CD14-positive monocyte (primary cell): ENCODE data around the gene TEC. TPM values are rescaled to one million over a fixed set of nuclear protein-coding genes. Genes with fewer than 3 reads are reported as not detected.

Experiments used
- DNase-seq, 3 donors: peaks; one replicate each; pipeline ENCODE4 v3.0.0-alpha.2; 2011 to 2022
- H2AFZ ChIP-seq: 2 replicates; pipeline ENCODE4 v1.6.0; 2012; ENCODE audit warnings: mild to moderate bottlenecking, low read depth, low read length, inconsistent platforms; ENCODE audit not compliant: insufficient read depth, poor library complexity, severe bottlenecking
- H3K27ac ChIP-seq, 2 donors: 1 replicate in 1 of 2; 2 replicates in 1 of 2; pipeline ENCODE4 v1.5.1; 2012 to 2013; ENCODE audit warnings: low read length in 2 of 2, control low read depth in 1 of 2, inconsistent platforms in 1 of 2, low read depth in 1 of 2, mild to moderate bottlenecking in 1 of 2
- H3K27me3 ChIP-seq, 2 donors: one replicate each; pipeline versions ENCODE4 v1.6.0 to v1.6.1; 2011 to 2013; ENCODE audit warnings: low read length in 2 of 2; ENCODE audit not compliant: control insufficient read depth in 2 of 2, insufficient read depth in 2 of 2
- H3K36me3 ChIP-seq, 2 donors: replicated peaks in 1 of 2; 1 replicate in 1 of 2; 2 replicates in 1 of 2; pipeline versions ENCODE4 v1.5.1 to v1.6.1; 2012 to 2013; ENCODE audit warnings: low read length in 2 of 2, control low read depth in 1 of 2, inconsistent platforms in 1 of 2, mild to moderate bottlenecking in 1 of 2; ENCODE audit not compliant: insufficient read depth in 2 of 2, control insufficient read depth in 1 of 2
- H3K4me1 ChIP-seq, 2 donors: 1 replicate in 1 of 2; 2 replicates in 1 of 2; pipeline versions ENCODE4 v1.5.1 to v1.6.1; 2012 to 2013; ENCODE audit warnings: low read length in 2 of 2, control low read depth in 1 of 2, inconsistent platforms in 1 of 2, mild to moderate bottlenecking in 1 of 2, moderate library complexity in 1 of 2; ENCODE audit not compliant: insufficient read depth in 2 of 2, control insufficient read depth in 1 of 2
- H3K4me2 ChIP-seq: replicated peaks from 2 replicates; pipeline ENCODE3; 2012; ENCODE audit warnings: low read length, moderate library complexity, mild to moderate bottlenecking; ENCODE audit not compliant: poor library complexity, severe bottlenecking; ENCODE audit errors: extremely low read depth
- H3K4me3 ChIP-seq, 3 experiments: fragments of 200-600 bp in 1 of 3; sonication (generic) in 1 of 3; replicated peaks in 1 of 3; 1 replicate in 2 of 3; 2 replicates in 1 of 3; pipeline ENCODE4 v1.5.1; 2011 to 2013; ENCODE audit warnings: low read length in 3 of 3, mild to moderate bottlenecking in 3 of 3, control low read depth in 2 of 3, low read depth in 2 of 3, inconsistent platforms in 1 of 3, moderate library complexity in 1 of 3
- H3K79me2 ChIP-seq: 2 replicates; pipeline ENCODE4 v1.6.0; 2012; ENCODE audit warnings: mild to moderate bottlenecking, control low read depth, inconsistent platforms, low read length, moderate library complexity; ENCODE audit not compliant: insufficient read depth
- H3K9ac ChIP-seq: 2 replicates; pipeline ENCODE4 v1.6.0; 2017; ENCODE audit warnings: low read length, mild to moderate bottlenecking; ENCODE audit not compliant: insufficient read depth, poor library complexity, severe bottlenecking
- H3K9me3 ChIP-seq, 2 donors: replicated peaks in 1 of 2; 1 replicate in 1 of 2; 2 replicates in 1 of 2; pipeline versions ENCODE4 v1.5.1 to v1.6.1; 2012 to 2013; ENCODE audit warnings: low read length in 2 of 2, control low read depth in 1 of 2; ENCODE audit not compliant: control insufficient read depth in 1 of 2, insufficient read depth in 1 of 2
- H4K20me1 ChIP-seq: 2 replicates; pipeline ENCODE4 v1.6.0; 2012; ENCODE audit warnings: mild to moderate bottlenecking, low read length, control low read depth, moderate library complexity; ENCODE audit not compliant: insufficient read depth
- H3K27ac Mint-ChIP-seq, 7 donors: one replicate each; pipeline ENCODE4 v1.8.0; 2020; ENCODE audit warnings: mild to moderate bottlenecking in 7 of 7, mixed read lengths in 7 of 7, moderate library complexity in 6 of 7, inconsistent platforms in 2 of 7
- H3K27me3 Mint-ChIP-seq, 3 donors: one replicate each; pipeline ENCODE4 v1.8.0; 2021 to 2022; ENCODE audit warnings: low read depth in 3 of 3, mild to moderate bottlenecking in 3 of 3, mixed read lengths in 3 of 3, moderate library complexity in 3 of 3, inconsistent platforms in 1 of 3
- H3K36me3 Mint-ChIP-seq, 2 donors: one replicate each; pipeline ENCODE4 v1.8.0; 2020; ENCODE audit warnings: mixed read lengths in 2 of 2, inconsistent platforms in 1 of 2, mild to moderate bottlenecking in 1 of 2
- H3K4me1 Mint-ChIP-seq: one replicate; pipeline ENCODE4 v1.8.0; 2020; ENCODE audit warnings: mild to moderate bottlenecking, mixed read lengths
- H3K4me3 Mint-ChIP-seq, 2 donors: one replicate each; pipeline ENCODE4 v1.8.0; 2020; ENCODE audit warnings: mild to moderate bottlenecking in 2 of 2, mixed read lengths in 2 of 2, moderate library complexity in 1 of 2
- H3K9me3 Mint-ChIP-seq, 7 donors: one replicate each; pipeline ENCODE4 v1.8.0; 2020 to 2022; ENCODE audit warnings: mixed read lengths in 7 of 7, mild to moderate bottlenecking in 6 of 7, moderate library complexity in 6 of 7, inconsistent platforms in 2 of 7
- CTCF ChIP-seq: fragments of 200-600 bp; IDR thresholded peaks from one replicate; pipeline ENCODE4 v1.8.0; 2022; ENCODE audit warnings: antibody characterized with exemption, mild to moderate bottlenecking
- WGBS: methylation state at CpG from one replicate; pipeline ENCODE4 v1.1.5; 2013; ENCODE audit warnings: missing lambda C conversion rate; ENCODE audit not compliant: insufficient coverage; 5-methylcytosine and 5-hydroxymethylcytosine counted together
- intact Hi-C, 2 donors: fragments of 100-400 bp; cut with micrococcal nuclease; formaldehyde crosslinking; loops; one replicate each; pipeline versions ENCODE4 v1.15.0 to v1.15.1; 2023
- polyA plus RNA-seq, 3 donors: library from polyadenylated mRNA; depleted of rRNA in 1 of 3; unstranded in 2 of 3; stranded (reverse) in 1 of 3; fragments of 300-500 nt in 2 of 3; fragments of >200 nt in 1 of 3; fragmentation: Illumina TruSeq in 2 of 3; gene quantifications; 1 replicate in 2 of 3; 2 replicates in 1 of 3; pipeline ENCODE4 v1.2.3, GENCODE V29; 2012 to 2021

Gene TEC
- polyA plus RNA-seq, 3 donors = 0.30 to 2.5 (median 0.73) TPM

DNA sequence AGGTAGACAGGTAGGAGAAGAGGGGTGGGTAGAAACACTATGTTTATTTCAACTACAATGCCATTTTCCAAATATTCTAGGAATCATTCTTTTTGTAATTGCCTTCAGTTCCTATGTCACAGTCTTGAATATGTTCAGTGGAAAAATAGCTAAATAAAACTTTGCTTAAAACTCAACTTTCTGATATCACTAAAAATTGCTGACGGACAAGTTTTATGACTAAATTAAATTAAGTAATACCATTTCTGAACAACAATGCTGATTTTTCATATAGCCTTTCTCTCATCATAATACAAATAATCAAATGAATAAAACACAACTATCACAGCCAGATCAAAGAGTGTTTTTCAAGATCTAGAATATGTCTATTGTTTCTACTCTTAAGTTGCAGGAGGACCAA, 53.1 kb downstream of the TEC start:
- H2AFZ ChIP-seq = no peak overlapping the region
- peaks cover 0 to 1% (median 0%) of the 10 kb centered on the region in 3 donors for H3K27me3 Mint-ChIP-seq
- intact Hi-C loops = no loop called here
- H3K9ac ChIP-seq = no peak overlapping the region
- peaks cover 12% of the 10 kb centered on the region in 2 donors for H3K4me1 ChIP-seq
- no peak overlapping the region for H3K4me3 Mint-ChIP-seq
- H4K20me1 ChIP-seq = no peaks in the 10 kb centered on the region
- H3K36me3 Mint-ChIP-seq = peaks cover 30 to 35% of the 10 kb centered on the region in 2 donors
- peaks cover 0 to 17% of the 10 kb centered on the region in 2 donors for H3K36me3 ChIP-seq
- no peak for DNase-seq
- peaks cover 62% of the 10 kb centered on the region for H3K79me2 ChIP-seq
- no peak for TF ChIP-seq CTCF
- peaks cover 32% of the 10 kb centered on the region for H3K4me1 Mint-ChIP-seq
- no peaks in the 10 kb centered on the region for H3K9me3 ChIP-seq
- peaks cover 0 to 13% (median 0%) of the 10 kb centered on the region in 7 donors for H3K9me3 Mint-ChIP-seq
- WGBS = no CpG with 5 or more reads among the region's 1 CpG
- H3K27ac ChIP-seq = no peak overlapping the region
- H3K4me2 ChIP-seq = no peak overlapping the region
- no peaks in the 10 kb centered on the region for H3K27me3 ChIP-seq
- no peak overlapping the region for H3K4me3 ChIP-seq
- no peak overlapping the region for H3K27ac Mint-ChIP-seq

DNA sequence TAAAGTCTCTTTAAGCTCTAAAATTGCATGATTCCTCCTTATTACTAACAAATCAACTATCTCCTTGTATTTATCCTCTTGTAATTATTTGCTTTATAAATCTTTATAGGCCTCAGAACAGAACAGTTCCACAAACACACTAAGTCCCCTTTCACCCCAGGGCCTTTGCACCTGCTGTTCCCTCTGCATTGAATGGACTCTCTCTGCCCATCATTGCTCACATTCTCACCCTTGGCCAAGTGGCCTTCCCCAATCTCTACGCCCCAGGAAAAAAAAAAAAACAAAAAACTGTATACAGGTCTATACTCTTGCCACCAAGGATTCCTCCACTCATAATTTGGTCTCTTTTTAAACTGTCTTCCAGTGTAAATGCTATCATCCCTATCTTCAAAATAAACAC, 53.7 kb downstream of the TEC start:
- 100% methylated on average over 1 of the region's 1 CpG for WGBS
- H3K9me3 ChIP-seq = no peaks in the 10 kb centered on the region
- no peak overlapping the region for H3K9ac ChIP-seq
- H3K27me3 ChIP-seq = no peaks in the 10 kb centered on the region
- no peak overlapping the region for H3K4me2 ChIP-seq
- H3K4me1 ChIP-seq = peaks cover 14 to 17% of the 10 kb centered on the region in 2 donors
- H3K27ac Mint-ChIP-seq = no peak overlapping the region
- peaks cover 62% of the 10 kb centered on the region for H3K79me2 ChIP-seq
- peaks cover 0 to 1% (median 0%) of the 10 kb centered on the region in 3 donors for H3K27me3 Mint-ChIP-seq
- no peak overlapping the region for H2AFZ ChIP-seq
- H3K4me3 Mint-ChIP-seq = no peak overlapping the region
- H3K4me3 ChIP-seq = no peak overlapping the region
- H3K36me3 ChIP-seq = peaks cover 0 to 16% of the 10 kb centered on the region in 2 donors
- no peak overlapping the region for H3K27ac ChIP-seq
- no peak for TF ChIP-seq CTCF
- no peak for DNase-seq
- peaks cover 26 to 31% of the 10 kb centered on the region in 2 donors for H3K36me3 Mint-ChIP-seq
- intact Hi-C loops = no loop called here
- peaks cover 0 to 10% (median 0%) of the 10 kb centered on the region in 7 donors for H3K9me3 Mint-ChIP-seq
- H4K20me1 ChIP-seq = no peaks in the 10 kb centered on the region
- peaks cover 36% of the 10 kb centered on the region for H3K4me1 Mint-ChIP-seq
